Activated CD4-positive, CD25-positive, alpha-beta regulatory T cell treated with anti-CD3 and anti-CD28 coated beads, Interleukin-2, amount 50 U/mL, for 16 hours (primary cell): ENCODE results near the gene ANTKMT.
"Not testable (repeated sequence)": the region's sequence is repeated elsewhere in the genome, so short reads cannot be mapped to it uniquely, and the experiment has no call there.

Experiments
- DNase-seq: peaks from one replicate; pipeline ENCODE4 v3.0.0-alpha.2; 2020; ENCODE audit warnings: low read depth, low spot score

The ANTKMT gene

GRCh38 chr16:681746-682427 is 39.1 kb upstream of the ANTKMT start:
- no peak for DNase-seq

- no peak for DNase-seq
These were observed 38.2 kb upstream of the ANTKMT start for GRCh38 chr16:682493-683395.

GRCh38 chr16:683396-684070 is 37.4 kb upstream of the ANTKMT start:
- DNase-seq: no peak

GRCh38 chr16:684071-684794 is 36.7 kb upstream of the ANTKMT start, which contains the start of gene JMJD8:
Gene JMJD8, minus strand, starts transcription at chr16:684334. Its CDS starts 15 bp downstream, at chr16:684319.
- peak; percentile 93 for DNase-seq

GRCh38 chr16:684961-685696 is 35.8 kb upstream of the ANTKMT start:
- no peak for DNase-seq

GRCh38 chr16:685967-686366 is 35.0 kb upstream of the ANTKMT start:
- DNase-seq: no peak

- DNase-seq: no peak
These were observed 34.3 kb upstream of the ANTKMT start for GRCh38 chr16:686459-687260.

- no peak for DNase-seq
These were observed 33.4 kb upstream of the ANTKMT start for GRCh38 chr16:687499-687898.

GRCh38 chr16:689175-689897 is 31.6 kb upstream of the ANTKMT start:
- DNase-seq: no peak

GRCh38 chr16:691242-691641 is 29.7 kb upstream of the ANTKMT start:
- DNase-seq: not testable (repeated sequence)

- DNase-seq: no peak
These were observed 28.4 kb upstream of the ANTKMT start for GRCh38 chr16:692356-693108.

- DNase-seq: no peak
These were observed 27.6 kb upstream of the ANTKMT start for GRCh38 chr16:693364-693763.

- DNase-seq: no peak
These were observed 27.2 kb upstream of the ANTKMT start for GRCh38 chr16:693766-694165.

GRCh38 chr16:694187-694862 is 26.6 kb upstream of the ANTKMT start:
- DNase-seq: no peak

- no peak for DNase-seq
These were observed 26.0 kb upstream of the ANTKMT start for GRCh38 chr16:694863-695354.

- peak; percentile 40 for DNase-seq
These were observed 25.4 kb upstream of the ANTKMT start for GRCh38 chr16:695355-696089.
